GM19452 (cell line): ENCODE results near the gene ASAP2.

Experiments
- ATAC-seq: cut with Tn5 transposase; IDR thresholded peaks from one replicate; pipeline ENCODE4 v1.9.1; 2021; ENCODE audit not compliant: unreplicated experiment

ASAP2 gene

GRCh38 chr2:9313443-9313842, 106.8 kb downstream of the ASAP2 start:
- ATAC-seq: no peak

- ATAC-seq: no peak
These were observed 108.8 kb downstream of the ASAP2 start for GRCh38 chr2:9315280-9315847.

- no peak for ATAC-seq
These were observed 110.9 kb downstream of the ASAP2 start for GRCh38 chr2:9317559-9317958.

GRCh38 chr2:9318461-9319337, 112.1 kb downstream of the ASAP2 start:
- ATAC-seq: no peak

- ATAC-seq: no peak
These were observed 112.7 kb downstream of the ASAP2 start for GRCh38 chr2:9319338-9319715.

- ATAC-seq: no peak
These were observed 116.0 kb downstream of the ASAP2 start for GRCh38 chr2:9322576-9322975.

GRCh38 chr2:9325428-9325827, 118.8 kb downstream of the ASAP2 start:
- ATAC-seq: no peak

- no peak for ATAC-seq
These were observed 120.4 kb downstream of the ASAP2 start for GRCh38 chr2:9326975-9327374.

- ATAC-seq: no peak
These were observed 121.3 kb downstream of the ASAP2 start for GRCh38 chr2:9327873-9328352.

- no peak for ATAC-seq
These were observed 122.3 kb downstream of the ASAP2 start for GRCh38 chr2:9328931-9329330.

- no peak for ATAC-seq
These were observed 122.9 kb downstream of the ASAP2 start for GRCh38 chr2:9329497-9329896.

- ATAC-seq: no peak
These were observed 124.1 kb downstream of the ASAP2 start for GRCh38 chr2:9330612-9331270.

- ATAC-seq: no peak
These were observed 125.1 kb downstream of the ASAP2 start for GRCh38 chr2:9331704-9332103.

GRCh38 chr2:9332136-9332852, 125.7 kb downstream of the ASAP2 start:
- ATAC-seq: no peak

- ATAC-seq: no peak
These were observed 126.2 kb downstream of the ASAP2 start for GRCh38 chr2:9332853-9333245.

GRCh38 chr2:9333591-9334171, 127.1 kb downstream of the ASAP2 start:
- no peak for ATAC-seq

- no peak for ATAC-seq
These were observed 128.1 kb downstream of the ASAP2 start for GRCh38 chr2:9334761-9335160.

- ATAC-seq: no peak
These were observed 128.8 kb downstream of the ASAP2 start for GRCh38 chr2:9335322-9335832.

GRCh38 chr2:9336241-9336575, 129.6 kb downstream of the ASAP2 start:
- no peak for ATAC-seq

- no peak for ATAC-seq
These were observed 130.1 kb downstream of the ASAP2 start for GRCh38 chr2:9336576-9337314.
